Middle frontal gyrus (tissue), 1 donor: ENCODE data around the gene ZNF10.

ENCODE experiments used
- DNase-seq: peaks from one replicate; pipeline ENCODE4 v3.0.0-alpha.2; 2015; ENCODE audit warnings: low spot score; ENCODE audit errors: extremely low spot score

ZNF10 gene

DNA sequence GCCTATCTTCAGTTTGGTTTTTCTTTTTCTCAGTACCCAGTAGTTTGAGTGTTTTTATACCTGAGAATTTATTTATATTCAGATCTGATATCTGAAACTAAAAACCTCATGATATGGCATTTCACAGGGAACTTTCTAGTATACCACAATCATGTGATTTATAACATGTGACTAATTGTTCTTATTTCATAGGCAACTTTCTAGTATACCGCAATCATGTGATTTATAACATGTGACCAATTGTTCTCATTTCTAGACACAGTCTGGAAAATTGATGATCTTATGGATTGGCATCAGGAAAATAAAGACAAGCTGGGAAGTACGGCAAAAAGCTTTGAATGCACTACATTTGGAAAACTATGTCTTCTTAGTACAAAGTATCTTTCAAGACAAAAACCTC is 71.5 kb downstream of the ZNF10 start:
- DNase-seq = no peak

DNA sequence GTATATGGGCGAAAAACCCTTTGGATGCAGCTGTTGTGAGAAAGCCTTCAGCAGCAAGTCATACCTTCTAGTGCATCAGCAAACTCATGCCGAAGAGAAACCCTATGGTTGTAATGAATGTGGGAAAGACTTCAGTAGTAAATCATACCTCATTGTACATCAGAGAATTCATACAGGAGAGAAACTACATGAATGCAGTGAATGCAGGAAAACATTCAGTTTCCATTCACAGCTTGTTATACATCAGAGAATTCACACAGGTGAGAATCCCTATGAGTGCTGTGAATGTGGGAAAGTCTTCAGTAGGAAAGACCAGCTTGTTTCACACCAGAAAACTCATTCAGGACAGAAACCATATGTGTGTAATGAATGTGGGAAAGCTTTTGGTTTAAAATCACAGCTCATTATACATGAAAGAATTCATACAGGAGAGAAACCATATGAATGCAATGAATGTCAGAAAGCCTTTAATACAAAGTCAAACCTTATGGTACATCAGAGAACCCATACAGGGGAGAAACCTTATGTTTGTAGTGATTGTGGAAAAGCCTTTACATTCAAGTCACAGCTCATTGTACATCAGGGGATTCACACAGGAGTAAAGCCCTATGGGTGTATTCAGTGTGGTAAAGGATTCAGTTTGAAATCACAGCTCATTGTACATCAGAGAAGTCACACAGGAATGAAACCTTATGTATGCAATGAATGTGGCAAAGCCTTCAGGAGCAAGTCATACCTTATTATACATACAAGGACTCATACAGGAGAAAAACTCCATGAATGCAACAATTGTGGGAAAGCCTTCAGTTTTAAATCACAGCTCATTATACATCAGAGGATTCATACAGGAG is 72.3 kb downstream of the ZNF10 start:
- DNase-seq = no peak

- no peak for DNase-seq
These were observed 73.2 kb downstream of the ZNF10 start for GRCh38 chr12:133203344-133204263.

GRCh38 chr12:133204264-133204603 is 73.8 kb downstream of the ZNF10 start:
- DNase-seq = no peak

DNA sequence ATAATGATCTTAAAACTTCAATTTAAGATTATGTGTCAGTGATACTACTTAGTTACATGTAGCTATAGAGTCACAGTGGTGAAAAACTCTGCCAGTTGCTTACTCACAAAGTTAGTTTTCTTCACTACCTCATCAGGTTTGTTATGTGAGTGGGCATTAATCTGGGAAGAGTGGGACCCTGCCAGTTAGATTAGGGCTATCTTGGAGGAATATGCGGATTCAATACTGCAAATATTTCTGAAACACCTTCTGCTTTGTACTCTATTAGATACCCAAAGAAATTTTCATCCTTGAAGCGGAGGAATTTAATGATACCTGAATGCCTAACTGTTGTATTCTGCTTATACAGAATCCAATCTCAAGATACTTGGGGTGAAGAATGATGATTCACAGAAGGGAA is 76.0 kb downstream of the ZNF10 start:
- no peak for DNase-seq
